PFSK-1 (cell line): ENCODE results near the gene KRTAP5-1.

Experiments used
- FOXP2 ChIP-seq: optimal IDR thresholded peaks from 2 replicates; pipeline ENCODE3; 2011; ENCODE audit warnings: borderline replicate concordance, control low read depth, inconsistent platforms; ENCODE audit not compliant: insufficient read depth; ENCODE audit errors: extremely low read length, extremely low read depth
- POLR2AphosphoS5 ChIP-seq: IDR thresholded peaks from 2 replicates; pipeline ENCODE4 v1.6.1; 2012; ENCODE audit warnings: low read depth, mild to moderate bottlenecking, control low read depth, low read length, moderate library complexity
- SIN3A ChIP-seq: IDR thresholded peaks from 2 replicates; pipeline ENCODE4 v1.6.1; 2012; ENCODE audit warnings: mild to moderate bottlenecking, low read length, moderate library complexity, borderline replicate concordance; ENCODE audit not compliant: insufficient read depth
- TAF1 ChIP-seq: IDR thresholded peaks from 2 replicates; pipeline ENCODE4 v1.6.1; 2012; ENCODE audit warnings: low read length, control low read depth, borderline replicate concordance; ENCODE audit not compliant: insufficient read depth
- TF ChIP-seq, protein P1 (sequence below), 2 experiments: IDR thresholded peaks; 2 replicates each; pipeline versions ENCODE4 v1.6.1 to v1.8.0; 2011 to 2012; ENCODE audit warnings: low read depth in 2 of 2, low read length in 2 of 2, control low read depth in 1 of 2, inconsistent platforms in 1 of 2, mild to moderate bottlenecking in 1 of 2, moderate library complexity in 1 of 2; ENCODE audit not compliant: insufficient read depth in 1 of 2

KRTAP5-1 gene

GRCh38 chr11:1624621-1625020 lies 39.5 kb upstream of the KRTAP5-1 start:
- no peak for TF ChIP-seq TAF1
- TF ChIP-seq FOXP2: no peak
- TF ChIP-seq, protein P1, sequence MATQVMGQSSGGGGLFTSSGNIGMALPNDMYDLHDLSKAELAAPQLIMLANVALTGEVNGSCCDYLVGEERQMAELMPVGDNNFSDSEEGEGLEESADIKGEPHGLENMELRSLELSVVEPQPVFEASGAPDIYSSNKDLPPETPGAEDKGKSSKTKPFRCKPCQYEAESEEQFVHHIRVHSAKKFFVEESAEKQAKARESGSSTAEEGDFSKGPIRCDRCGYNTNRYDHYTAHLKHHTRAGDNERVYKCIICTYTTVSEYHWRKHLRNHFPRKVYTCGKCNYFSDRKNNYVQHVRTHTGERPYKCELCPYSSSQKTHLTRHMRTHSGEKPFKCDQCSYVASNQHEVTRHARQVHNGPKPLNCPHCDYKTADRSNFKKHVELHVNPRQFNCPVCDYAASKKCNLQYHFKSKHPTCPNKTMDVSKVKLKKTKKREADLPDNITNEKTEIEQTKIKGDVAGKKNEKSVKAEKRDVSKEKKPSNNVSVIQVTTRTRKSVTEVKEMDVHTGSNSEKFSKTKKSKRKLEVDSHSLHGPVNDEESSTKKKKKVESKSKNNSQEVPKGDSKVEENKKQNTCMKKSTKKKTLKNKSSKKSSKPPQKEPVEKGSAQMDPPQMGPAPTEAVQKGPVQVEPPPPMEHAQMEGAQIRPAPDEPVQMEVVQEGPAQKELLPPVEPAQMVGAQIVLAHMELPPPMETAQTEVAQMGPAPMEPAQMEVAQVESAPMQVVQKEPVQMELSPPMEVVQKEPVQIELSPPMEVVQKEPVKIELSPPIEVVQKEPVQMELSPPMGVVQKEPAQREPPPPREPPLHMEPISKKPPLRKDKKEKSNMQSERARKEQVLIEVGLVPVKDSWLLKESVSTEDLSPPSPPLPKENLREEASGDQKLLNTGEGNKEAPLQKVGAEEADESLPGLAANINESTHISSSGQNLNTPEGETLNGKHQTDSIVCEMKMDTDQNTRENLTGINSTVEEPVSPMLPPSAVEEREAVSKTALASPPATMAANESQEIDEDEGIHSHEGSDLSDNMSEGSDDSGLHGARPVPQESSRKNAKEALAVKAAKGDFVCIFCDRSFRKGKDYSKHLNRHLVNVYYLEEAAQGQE (IDR thresholded peaks at IDR 0.05; ENCODE audit: insufficient read depth in 1 of 2, low read depth in 2 of 2, low read length in 2 of 2): no peak
- no peak for TF ChIP-seq POLR2AphosphoS5
- no peak for TF ChIP-seq SIN3A

GRCh38 chr11:1623716-1624115 lies 38.6 kb upstream of the KRTAP5-1 start:
- no peak for TF ChIP-seq TAF1
- no peak for TF ChIP-seq FOXP2
- TF ChIP-seq, protein P1 (IDR thresholded peaks at IDR 0.05; ENCODE audit: insufficient read depth in 1 of 2, low read depth in 2 of 2, low read length in 2 of 2): no peak
- no peak for TF ChIP-seq POLR2AphosphoS5
- TF ChIP-seq SIN3A: no peak

- TF ChIP-seq FOXP2: no peak
- TF ChIP-seq TAF1: no peak
- TF ChIP-seq POLR2AphosphoS5: no peak
These were observed 37.0 kb upstream of the KRTAP5-1 start, which contains the start of gene KRTAP5-4 for GRCh38 chr11:1622086-1622485. KRTAP5-4 (minus strand) TSS chr11:1622138; CDS start chr11:1622093, 45 bp downstream.

DNA sequence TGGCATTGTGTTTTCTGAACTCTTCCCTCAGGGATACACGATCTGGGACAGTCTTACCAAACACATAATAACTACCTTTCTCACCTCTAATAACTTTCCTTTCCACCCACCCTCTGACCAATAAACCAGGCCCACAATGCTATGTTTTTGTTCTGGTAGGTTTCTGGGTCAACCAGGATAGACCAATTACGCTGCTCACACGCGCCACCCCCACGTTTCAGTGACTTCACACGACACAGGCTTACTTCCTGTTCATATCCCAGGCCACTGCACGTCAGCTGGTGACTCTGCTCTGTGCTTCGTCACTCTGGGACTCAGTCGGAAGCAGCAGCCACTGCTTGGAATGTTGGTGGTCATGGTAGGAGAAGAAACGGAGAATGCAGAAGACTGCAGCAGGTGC lies 34.4 kb upstream of the KRTAP5-1 start:
- TF ChIP-seq, protein P1 (IDR thresholded peaks at IDR 0.05; ENCODE audit: insufficient read depth in 1 of 2, low read depth in 2 of 2, low read length in 2 of 2): no peak

DNA sequence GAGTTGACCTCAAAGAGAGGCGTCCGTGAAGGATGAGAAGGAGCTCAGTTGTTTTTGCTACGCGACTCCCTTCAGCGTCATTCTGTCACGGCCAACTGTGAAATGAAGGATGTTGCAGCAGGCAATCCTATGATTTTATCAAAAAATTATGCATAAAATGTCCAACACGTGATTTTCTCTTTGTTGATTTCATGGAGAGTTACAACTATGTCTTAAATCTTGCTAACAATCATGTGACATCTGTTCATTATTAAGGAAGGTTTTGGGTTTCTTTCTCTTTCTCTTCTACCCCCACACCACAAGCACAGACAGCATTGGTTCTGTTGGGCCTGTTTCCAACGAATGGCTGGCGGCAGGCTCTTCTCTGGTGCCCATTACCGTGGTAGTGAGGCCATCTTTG lies 33.1 kb upstream of the KRTAP5-1 start:
- TF ChIP-seq FOXP2 (no peak), SIN3A (no peak), TAF1 (no peak), POLR2AphosphoS5 (no peak)
- TF ChIP-seq, protein P1 (IDR thresholded peaks at IDR 0.05; ENCODE audit: insufficient read depth in 1 of 2, low read depth in 2 of 2, low read length in 2 of 2): no peak
